Endothelial cell of umbilical vein (primary cell): ENCODE data around the gene LGI4. TPM values are rescaled to one million over a fixed set of nuclear protein-coding genes. Genes with fewer than 3 reads are reported as not detected.

Source experiments
- BruUV-seq: library from RNA; stranded (reverse); fragments of 400-500 nt; replicated peaks from 2 replicates; lab custom pipeline; 2021; lab: Mats Ljungman, UMichigan
- CTCF ChIA-PET: fragments of 300-600, 350-600 bp; sonication (Branson Sonifier 250); formaldehyde crosslinking; loops from one replicate; lab custom pipeline; 2021; ENCODE audit warnings: antibody characterized with exemption, inconsistent platforms; lab: Charles Lee
- POLR2A ChIA-PET: fragments of 300-600, 350-600 bp; sonication (Branson Sonifier 250); formaldehyde crosslinking; loops from one replicate; lab custom pipeline; 2021; ENCODE audit warnings: antibody characterized with exemption, inconsistent platforms; lab: Charles Lee
- DNase-seq: peaks from one replicate; pipeline ENCODE4 v3.0.0-alpha.2; 2011; ENCODE audit warnings: low read depth, low spot score
- FAIRE-seq: peaks from 2 replicates; lab custom pipeline; 2011; peaks lifted over from hg19 to GRCh38; lab: Jason Lieb, UNC
- H2AFZ ChIP-seq: 2 replicates; pipeline ENCODE4 v1.6.0; 2012; ENCODE audit warnings: low read depth, low read length, control low read depth, inconsistent platforms
- H3K27ac ChIP-seq: 2 replicates; pipeline ENCODE4 v1.5.1; 2011; ENCODE audit warnings: low read depth, mild to moderate bottlenecking, control low read depth, low read length, moderate library complexity; ENCODE audit not compliant: insufficient read depth
- H3K27me3 ChIP-seq, 2 experiments: 2 replicates each; pipeline versions ENCODE4 v1.6.0 to v1.6.1; 2011; ENCODE audit warnings: low read length in 2 of 2, mixed read lengths in 1 of 2; ENCODE audit not compliant: control insufficient read depth in 2 of 2, insufficient read depth in 2 of 2
- H3K36me3 ChIP-seq, 2 experiments: 2 replicates in 1 of 2; 3 replicates in 1 of 2; pipeline ENCODE4 v1.5.1; 2011; ENCODE audit warnings: low read length in 2 of 2, mild to moderate bottlenecking in 1 of 2, moderate library complexity in 1 of 2; ENCODE audit not compliant: control insufficient read depth in 2 of 2, insufficient read depth in 2 of 2; ENCODE audit errors: extremely low read depth in 1 of 2
- H3K4me1 ChIP-seq: 3 replicates; pipeline ENCODE4 v1.5.1; 2011; ENCODE audit warnings: mild to moderate bottlenecking, low read length; ENCODE audit not compliant: control insufficient read depth, insufficient read depth; ENCODE audit errors: extremely low read depth
- H3K4me2 ChIP-seq: 2 replicates; pipeline ENCODE4 v1.6.1; 2011; ENCODE audit warnings: low read length, control low read depth, mixed read lengths; ENCODE audit not compliant: insufficient read depth
- H3K4me3 ChIP-seq, 3 experiments: fragments of 200-600 bp in 1 of 3; sonication (generic), shearing (Covaris generic) in 1 of 3; replicated peaks in 1 of 3; 2 replicates each; pipeline ENCODE4 v1.5.1; 2011 to 2016; ENCODE audit warnings: control low read depth in 3 of 3, low read length in 3 of 3, mild to moderate bottlenecking in 2 of 3, inconsistent platforms in 1 of 3, low read depth in 1 of 3, moderate library complexity in 1 of 3; ENCODE audit not compliant: insufficient read depth in 1 of 3
- H3K79me2 ChIP-seq: 2 replicates; pipeline ENCODE4 v1.6.0; 2012; ENCODE audit warnings: low read length, inconsistent platforms; ENCODE audit not compliant: control insufficient read depth, insufficient read depth
- H3K9ac ChIP-seq: replicated peaks from 2 replicates; pipeline ENCODE3; 2011; ENCODE audit warnings: low read length, control low read depth; ENCODE audit not compliant: insufficient read depth; ENCODE audit errors: extremely low read depth
- H3K9me1 ChIP-seq: replicated peaks from 3 replicates; pipeline ENCODE4 v1.6.0; 2011; ENCODE audit warnings: mild to moderate bottlenecking, low read length; ENCODE audit not compliant: control insufficient read depth, insufficient read depth; ENCODE audit errors: extremely low read depth
- H3K9me3 ChIP-seq: replicated peaks from 2 replicates; pipeline ENCODE4 v1.5.1; 2012; ENCODE audit warnings: low read length, inconsistent platforms; ENCODE audit not compliant: control insufficient read depth, insufficient read depth
- H4K20me1 ChIP-seq: replicated peaks from 2 replicates; pipeline ENCODE3; 2011; ENCODE audit warnings: mild to moderate bottlenecking, low read length; ENCODE audit not compliant: control insufficient read depth, insufficient read depth; ENCODE audit errors: extremely low read depth
- FOS ChIP-seq: IDR thresholded peaks from 2 replicates; pipeline ENCODE4 v1.6.1; 2011; ENCODE audit warnings: mild to moderate bottlenecking, low read length, moderate library complexity, borderline replicate concordance; ENCODE audit not compliant: insufficient read depth
- GATA2 ChIP-seq: IDR thresholded peaks from 2 replicates; pipeline ENCODE4 v1.7.0; 2011; ENCODE audit warnings: low read depth, mild to moderate bottlenecking, moderate library complexity, mixed read lengths, low read length; ENCODE audit not compliant: insufficient read length, insufficient read depth
- MYC ChIP-seq: IDR thresholded peaks from one replicate; pipeline ENCODE4 v1.6.1; 2011; ENCODE audit warnings: mild to moderate bottlenecking, low read depth, low read length
- dilution Hi-C: fragments of 300-500 bp; cut with MboI; formaldehyde crosslinking; loops from one replicate; pipeline ENCODE4 v1.15.0; 2019; ENCODE audit warnings: low sequenced_read_pairs; ENCODE audit not compliant: extremely low pct_ligation_motif_present
- intact Hi-C: fragments of 100-400 bp; cut with micrococcal nuclease; formaldehyde crosslinking; loops from one replicate; pipeline ENCODE4 v1.10.0; 2022
- polyA plus RNA-seq, 4 experiments: library from polyadenylated mRNA; depleted of rRNA in 3 of 4; stranded (reverse) in 3 of 4; unstranded in 1 of 4; fragments of >200 nt; gene quantifications; 2 replicates each; pipeline versions ENCODE4 v1.2.1 to v1.2.3, GENCODE V29; 2011 to 2012; ENCODE audit warnings: missing spikeins in 1 of 4
- total RNA-seq: library from RNA; stranded (reverse); gene quantifications from 2 replicates; pipeline ENCODE4 v1.2.3, GENCODE V29; 2021

Gene LGI4
- total and polyA plus RNA-seq, 2 donors (not counting 3 experiments of a cell fraction or from before 2014, with no cell fraction given): not detected

DNA sequence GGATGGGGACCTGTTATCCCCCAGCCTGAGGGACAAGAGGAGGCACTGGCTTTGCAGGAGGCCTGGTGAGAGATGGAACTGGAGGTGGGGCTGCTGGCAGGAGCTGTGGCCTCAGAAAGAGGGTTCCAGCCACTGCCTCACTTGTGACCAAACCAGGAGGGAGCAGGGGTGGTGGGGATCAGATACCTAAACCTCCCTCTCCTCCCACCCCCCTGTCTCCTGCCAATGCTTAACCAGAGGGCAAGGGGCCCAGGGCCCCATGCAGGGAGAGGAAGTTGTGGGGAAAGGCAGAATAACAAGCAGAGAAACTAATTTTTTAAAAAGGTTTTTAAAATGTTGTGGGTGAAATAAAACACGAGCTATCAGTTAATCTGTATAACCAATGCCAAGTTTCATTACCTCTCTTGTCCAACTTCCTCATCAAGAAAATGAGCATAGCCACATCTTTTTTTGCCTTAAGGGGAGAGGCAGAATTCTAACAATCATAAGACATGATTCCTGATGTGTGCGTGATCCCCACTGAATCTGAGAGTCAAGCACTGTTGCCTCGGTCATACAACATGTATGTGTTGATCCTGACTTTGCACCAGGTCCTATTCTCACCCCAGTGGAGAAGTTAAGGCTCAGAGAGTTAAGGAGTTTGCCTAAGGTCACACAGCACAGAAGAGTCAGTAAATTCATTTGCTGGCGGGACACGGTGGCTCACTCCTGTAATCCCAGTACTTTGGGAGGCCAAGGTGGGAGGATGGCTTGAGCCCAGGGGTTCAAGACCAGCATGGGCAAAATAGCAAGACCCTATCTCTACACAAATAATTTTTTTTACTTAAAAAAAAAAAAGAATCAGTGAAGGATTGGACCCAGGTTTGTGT, 32.6 kb upstream of the LGI4 start:
- POLR2A ChIA-PET: interaction anchor here (0.7 kb wide), 1 partner anchor 654 kb away, joined by 3 read pairs; no protein-coding TSS in a partner anchor
- peaks cover 18 to 29% of the 10 kb centered on the region in 2 experiments for H3K36me3 ChIP-seq

GRCh38 chr19:35166100-35167063, 31.5 kb upstream of the LGI4 start:
- DNase-seq (no peak), FAIRE-seq (no peak)
- CTCF ChIA-PET: no interaction called here
- no TSS peak for BruUV-seq
- H2AFZ ChIP-seq: no peak overlapping the region
- no peak overlapping the region for H3K4me3 ChIP-seq
- H3K36me3 ChIP-seq: peaks cover 25 to 30% of the 10 kb centered on the region in 2 experiments
- no peaks in the 10 kb centered on the region for H4K20me1 ChIP-seq
- no peak overlapping the region for H3K4me2 ChIP-seq
- H3K27me3 ChIP-seq: no peaks in the 10 kb centered on the region
- no peak overlapping the region for H3K9ac ChIP-seq
- H3K79me2 ChIP-seq: peaks cover 6% of the 10 kb centered on the region
- no peaks in the 10 kb centered on the region for H3K4me1 ChIP-seq
- H3K9me1 ChIP-seq: no peaks in the 10 kb centered on the region
- POLR2A ChIA-PET: interaction anchor here (0.5 kb wide), 1 partner anchor 122 kb away, joined by 3 read pairs; no protein-coding TSS in a partner anchor
- dilution Hi-C loops (no loop called here), intact Hi-C loops (no loop called here)
- H3K9me3 ChIP-seq: peaks cover 5% of the 10 kb centered on the region
- no peak for TF ChIP-seq MYC
- TF ChIP-seq FOS: no peak
- no peak overlapping the region for H3K27ac ChIP-seq

More for the DNA sequence above, 32.6 kb upstream of the LGI4 start:
- Histone ChIP-seq H3K9me3 (peaks cover 5% of the 10 kb centered on the region), H4K20me1 (no peaks in the 10 kb centered on the region), H3K27ac (no peak overlapping the region), H3K4me2 (no peak overlapping the region), H2AFZ (no peak overlapping the region), H3K9ac (no peak overlapping the region), H3K27me3 (no peaks in the 10 kb centered on the region), H3K9me1 (no peaks in the 10 kb centered on the region), H3K79me2 (peaks cover 6% of the 10 kb centered on the region), H3K4me1 (no peaks in the 10 kb centered on the region), H3K4me3 (no peak overlapping the region)
- no peak for TF ChIP-seq GATA2
- CTCF ChIA-PET: no interaction called here
- BruUV-seq: no TSS peak
- no peak for FAIRE-seq
- dilution Hi-C loops (no loop called here), intact Hi-C loops (no loop called here)
- DNase-seq: no peak
